NCI-H1436 (cell line): ENCODE results near the gene TCF25.
"Not testable (repeated sequence)": the region's sequence is repeated elsewhere in the genome, so short reads cannot be mapped to it uniquely, and the experiment has no call there.

ENCODE experiments used
- DNase-seq: peaks from one replicate; lab custom pipeline; 2025; lab: John Stamatoyannopoulos, UW

Gene TCF25, protein sequence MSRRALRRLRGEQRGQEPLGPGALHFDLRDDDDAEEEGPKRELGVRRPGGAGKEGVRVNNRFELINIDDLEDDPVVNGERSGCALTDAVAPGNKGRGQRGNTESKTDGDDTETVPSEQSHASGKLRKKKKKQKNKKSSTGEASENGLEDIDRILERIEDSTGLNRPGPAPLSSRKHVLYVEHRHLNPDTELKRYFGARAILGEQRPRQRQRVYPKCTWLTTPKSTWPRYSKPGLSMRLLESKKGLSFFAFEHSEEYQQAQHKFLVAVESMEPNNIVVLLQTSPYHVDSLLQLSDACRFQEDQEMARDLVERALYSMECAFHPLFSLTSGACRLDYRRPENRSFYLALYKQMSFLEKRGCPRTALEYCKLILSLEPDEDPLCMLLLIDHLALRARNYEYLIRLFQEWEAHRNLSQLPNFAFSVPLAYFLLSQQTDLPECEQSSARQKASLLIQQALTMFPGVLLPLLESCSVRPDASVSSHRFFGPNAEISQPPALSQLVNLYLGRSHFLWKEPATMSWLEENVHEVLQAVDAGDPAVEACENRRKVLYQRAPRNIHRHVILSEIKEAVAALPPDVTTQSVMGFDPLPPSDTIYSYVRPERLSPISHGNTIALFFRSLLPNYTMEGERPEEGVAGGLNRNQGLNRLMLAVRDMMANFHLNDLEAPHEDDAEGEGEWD

GRCh38 chr16:89873109-89873971 is at the start of gene TCF25:
Gene TCF25 (plus strand): TSS chr16:89873592. CDS start chr16:89873668, 76 bp downstream.
- peak; percentile 87 for DNase-seq

DNA sequence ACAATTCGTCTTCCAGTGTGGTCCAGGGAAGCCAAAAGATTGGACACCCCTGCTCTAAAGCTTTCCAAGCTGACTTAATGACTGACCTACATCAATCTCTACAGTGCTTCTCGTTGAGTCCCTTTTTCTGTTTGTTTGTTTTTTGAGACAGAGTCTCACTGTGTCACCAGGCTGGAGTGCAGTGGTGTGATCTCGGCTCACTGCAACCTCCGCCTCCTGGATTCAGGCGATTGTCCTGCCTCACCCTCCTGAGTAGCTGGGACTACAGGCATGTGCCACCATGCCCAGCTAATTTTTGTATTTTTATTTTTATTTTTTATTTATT is 49.6 kb upstream of the TCF25 start:
- not testable (repeated sequence) for DNase-seq

- no peak for DNase-seq
These were observed 46.6 kb upstream of the TCF25 start for GRCh38 chr16:89826531-89827382.

DNA sequence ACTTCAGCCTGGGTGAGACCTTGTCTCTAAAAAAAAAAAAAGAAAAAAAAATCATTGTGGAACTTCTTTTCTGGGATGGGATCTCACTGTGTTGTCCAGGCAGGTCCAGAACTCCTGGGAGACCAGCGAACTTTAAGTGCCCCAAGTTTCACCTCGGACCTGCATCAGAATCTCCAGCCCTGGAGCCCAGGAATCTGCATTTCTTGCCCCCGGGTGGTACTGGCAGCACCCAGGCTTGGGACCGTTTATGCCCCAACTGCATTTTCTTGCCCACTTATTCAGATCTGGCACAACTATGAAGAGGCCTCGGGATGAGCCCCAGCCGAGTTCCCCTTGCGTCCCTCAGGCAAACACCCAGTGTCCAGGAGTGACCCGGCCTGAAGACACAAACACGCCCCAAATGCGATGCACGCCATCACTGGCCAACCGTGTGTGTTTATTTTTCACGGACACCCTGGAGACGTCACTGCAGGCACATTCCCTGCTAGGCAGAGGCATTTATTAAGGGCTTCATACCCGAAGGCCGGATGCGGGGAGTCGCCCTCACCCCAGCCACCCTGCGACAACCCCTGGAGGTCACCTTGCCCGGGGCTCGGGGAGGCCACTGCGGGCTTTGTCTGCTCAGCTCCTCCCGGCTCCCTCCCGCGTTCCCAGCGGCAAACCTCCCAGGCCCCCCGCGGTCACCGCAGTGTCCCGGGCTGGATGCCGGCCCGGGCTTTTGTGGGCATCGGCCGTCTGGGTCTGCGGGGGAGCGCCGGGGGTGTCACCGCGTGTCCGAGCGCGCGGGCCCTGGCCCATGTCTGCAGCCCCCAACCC is 45.8 kb upstream of the TCF25 start:
- DNase-seq = no peak

- peak; percentile 57 for DNase-seq
These were observed 45.1 kb upstream of the TCF25 start, which contains the start of gene SPIRE2 for GRCh38 chr16:89828199-89828869. Gene SPIRE2 (plus strand): TSS chr16:89828475. CDS start chr16:89828551, 76 bp downstream.

DNA sequence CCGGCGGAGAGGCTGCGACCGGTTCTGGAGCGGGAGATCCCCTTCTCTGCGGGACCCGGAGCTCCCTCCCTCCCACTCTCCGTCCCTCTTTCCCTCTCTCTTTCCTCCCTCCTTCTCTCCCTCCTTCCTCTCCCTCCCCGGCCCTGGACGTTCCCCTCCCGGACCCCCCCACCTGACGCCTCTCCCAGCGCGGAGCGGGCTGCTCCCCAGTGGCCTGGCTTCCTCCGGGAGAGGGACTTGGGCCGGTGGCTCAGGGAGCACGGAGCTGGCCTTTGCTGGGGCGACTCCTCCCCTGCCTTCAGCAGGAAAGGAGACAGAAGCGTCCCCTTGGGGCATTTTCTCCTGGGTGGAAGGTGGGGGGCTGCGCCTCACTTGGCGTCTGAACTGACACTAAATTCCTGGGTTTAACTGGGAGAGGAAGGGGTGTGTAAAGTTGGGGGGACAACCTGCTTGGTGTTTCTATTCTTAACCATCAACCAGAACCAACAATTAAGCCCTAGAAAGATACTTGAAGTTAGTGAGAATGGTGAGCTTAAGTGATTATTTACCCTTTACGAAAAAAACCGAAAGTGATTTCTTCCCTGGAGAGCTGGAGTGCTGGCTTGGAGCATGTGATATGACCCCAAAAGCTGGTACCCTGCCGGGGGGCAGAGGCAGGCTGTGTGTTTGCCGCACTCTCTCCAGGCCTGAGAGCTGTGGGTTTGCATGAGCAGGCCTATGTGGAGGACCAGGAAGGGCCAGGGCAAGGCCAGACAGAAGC is 44.3 kb upstream of the TCF25 start:
- DNase-seq = no peak

- DNase-seq = peak; percentile 36
These were observed 43.6 kb upstream of the TCF25 start for GRCh38 chr16:89829630-89830437.

DNA sequence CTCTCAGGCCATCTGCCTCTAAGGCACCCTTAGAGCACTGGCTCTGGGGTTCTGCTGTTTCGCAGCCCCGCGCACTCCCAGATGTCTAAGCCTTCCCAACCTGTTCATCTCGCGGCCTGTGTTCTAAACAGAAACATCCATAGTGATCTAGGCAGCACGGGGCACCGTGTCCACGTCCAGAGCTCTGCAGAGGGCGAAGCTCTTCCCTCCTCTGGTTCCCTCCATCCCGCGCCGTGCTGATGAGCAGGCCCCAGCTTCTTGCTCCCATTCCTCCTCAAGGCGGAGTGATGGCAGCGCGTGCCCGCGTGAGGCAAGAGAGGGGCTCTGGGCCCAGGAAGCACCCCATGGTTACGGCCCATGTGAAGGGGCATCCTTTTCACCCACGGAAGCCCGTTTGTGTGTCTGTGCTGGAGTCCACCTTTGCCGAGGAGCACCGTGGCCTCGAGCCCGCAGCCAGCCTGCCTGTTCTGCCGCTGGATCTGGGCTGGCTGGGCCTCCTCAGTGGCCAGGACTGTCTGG is 41.5 kb upstream of the TCF25 start:
- DNase-seq = no peak

- DNase-seq = not testable (repeated sequence)
These were observed 39.6 kb upstream of the TCF25 start for GRCh38 chr16:89833664-89834363.

DNA sequence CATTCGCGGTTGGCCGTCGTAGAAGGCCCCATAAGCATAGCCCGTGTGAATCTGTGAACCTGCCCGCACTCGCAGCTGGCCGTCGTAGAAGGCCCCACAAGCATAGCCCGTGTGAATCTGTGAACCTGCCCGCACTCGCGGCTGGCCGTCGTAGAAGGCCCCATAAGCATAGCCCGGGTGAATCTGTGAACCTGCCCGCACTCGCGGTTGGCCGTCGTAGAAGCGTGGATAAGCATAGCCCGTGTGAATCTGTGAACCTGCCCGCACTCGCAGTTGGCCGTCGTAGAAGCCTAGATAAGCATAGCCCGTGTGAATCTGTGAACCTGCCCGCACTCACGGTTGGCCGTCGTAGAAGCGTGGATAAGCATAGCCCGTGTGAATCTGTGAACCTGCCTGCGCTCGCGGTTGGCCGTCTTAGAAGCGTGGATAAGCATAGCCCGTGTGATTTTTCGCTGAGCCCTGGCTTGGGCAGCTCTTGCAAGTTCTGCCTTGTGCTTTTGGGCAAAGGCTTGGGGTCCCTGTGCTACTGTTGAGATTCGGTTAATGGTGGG is 38.5 kb upstream of the TCF25 start:
- DNase-seq = not testable (repeated sequence)

DNA sequence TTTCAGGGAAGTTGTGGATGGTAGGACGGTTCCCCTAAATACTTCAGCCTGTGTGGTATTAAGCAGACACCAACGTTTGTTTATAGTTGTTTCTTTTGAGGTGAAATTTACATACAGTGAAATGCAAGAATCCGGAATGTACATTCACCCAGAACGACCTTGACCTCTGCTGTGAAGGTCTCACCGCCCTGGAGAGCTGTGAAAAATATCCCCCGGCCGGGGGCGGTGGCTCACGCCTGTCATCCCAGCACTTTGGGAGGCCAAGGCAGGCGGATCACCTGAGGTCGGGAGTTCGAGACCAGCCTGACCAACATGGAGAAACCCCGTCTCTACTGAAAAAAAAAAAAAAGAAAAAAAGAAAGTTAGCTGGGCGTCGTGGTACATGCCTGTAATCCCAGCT is 36.9 kb upstream of the TCF25 start:
- DNase-seq = not testable (repeated sequence)

- DNase-seq = no peak
These were observed 36.3 kb upstream of the TCF25 start for GRCh38 chr16:89837014-89837546.

- DNase-seq = no peak
These were observed 32.1 kb upstream of the TCF25 start for GRCh38 chr16:89841275-89841674.

GRCh38 chr16:89842471-89843408 is 30.7 kb upstream of the TCF25 start:
- no peak for DNase-seq

DNA sequence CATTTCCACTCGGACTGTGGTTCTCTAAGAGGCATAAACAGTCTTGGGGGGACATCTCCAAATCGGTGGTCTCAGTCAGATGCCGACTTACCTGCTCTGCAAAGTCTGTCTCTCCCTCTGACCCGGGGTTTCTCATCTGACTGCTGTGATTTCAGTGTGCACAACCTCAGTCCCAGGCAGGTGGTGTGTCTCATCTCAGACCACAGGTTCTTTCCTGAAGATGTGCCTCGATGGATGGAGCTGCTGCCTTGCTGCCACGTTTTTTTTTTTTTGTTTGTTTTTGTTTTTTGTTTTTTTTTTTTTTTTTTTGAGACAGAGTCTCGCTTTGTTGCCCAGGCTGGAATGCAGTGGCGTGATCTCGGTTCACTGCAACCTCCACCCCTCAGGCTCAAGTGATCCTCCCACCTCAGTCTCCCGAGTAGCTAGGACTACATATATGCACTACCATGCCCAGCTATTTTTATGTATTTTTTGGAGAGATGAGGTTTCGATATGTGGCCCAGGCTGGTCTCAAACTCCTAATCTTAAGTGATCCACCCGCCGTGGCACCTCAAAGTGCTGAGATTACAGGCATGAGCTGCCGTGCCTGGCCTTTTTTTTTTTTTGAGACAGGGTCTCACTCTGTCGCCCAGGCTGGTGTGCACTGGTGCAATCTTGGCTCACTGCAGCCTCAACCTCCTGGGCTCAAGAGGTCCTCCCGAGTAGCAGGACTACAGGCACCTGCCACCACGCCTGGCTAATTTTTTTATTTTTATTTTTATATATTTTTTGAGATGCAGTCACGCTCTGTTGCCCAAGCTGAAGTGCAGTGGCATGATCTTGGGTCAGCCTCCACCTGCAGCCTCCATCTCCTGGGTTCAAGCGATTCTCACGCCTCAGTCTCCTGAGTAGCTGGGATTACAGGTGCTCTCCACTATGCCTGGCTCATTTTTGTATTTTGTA is 29.7 kb upstream of the TCF25 start:
- no peak for DNase-seq
